Central memory CD4-positive, alpha-beta T cell (primary cell): ENCODE results near the gene CHD9.
"Not testable (repeated sequence)": the region's sequence is repeated elsewhere in the genome, so short reads cannot be mapped to it uniquely, and the experiment has no call there.

Source experiments
- DNase-seq: peaks from one replicate; pipeline ENCODE4 v3.0.0; 2022
- total RNA-seq, 3 experiments: gene quantifications; one replicate each; lab custom pipeline; 2026; lab: John Stamatoyannopoulos, UW

Gene CHD9, protein sequence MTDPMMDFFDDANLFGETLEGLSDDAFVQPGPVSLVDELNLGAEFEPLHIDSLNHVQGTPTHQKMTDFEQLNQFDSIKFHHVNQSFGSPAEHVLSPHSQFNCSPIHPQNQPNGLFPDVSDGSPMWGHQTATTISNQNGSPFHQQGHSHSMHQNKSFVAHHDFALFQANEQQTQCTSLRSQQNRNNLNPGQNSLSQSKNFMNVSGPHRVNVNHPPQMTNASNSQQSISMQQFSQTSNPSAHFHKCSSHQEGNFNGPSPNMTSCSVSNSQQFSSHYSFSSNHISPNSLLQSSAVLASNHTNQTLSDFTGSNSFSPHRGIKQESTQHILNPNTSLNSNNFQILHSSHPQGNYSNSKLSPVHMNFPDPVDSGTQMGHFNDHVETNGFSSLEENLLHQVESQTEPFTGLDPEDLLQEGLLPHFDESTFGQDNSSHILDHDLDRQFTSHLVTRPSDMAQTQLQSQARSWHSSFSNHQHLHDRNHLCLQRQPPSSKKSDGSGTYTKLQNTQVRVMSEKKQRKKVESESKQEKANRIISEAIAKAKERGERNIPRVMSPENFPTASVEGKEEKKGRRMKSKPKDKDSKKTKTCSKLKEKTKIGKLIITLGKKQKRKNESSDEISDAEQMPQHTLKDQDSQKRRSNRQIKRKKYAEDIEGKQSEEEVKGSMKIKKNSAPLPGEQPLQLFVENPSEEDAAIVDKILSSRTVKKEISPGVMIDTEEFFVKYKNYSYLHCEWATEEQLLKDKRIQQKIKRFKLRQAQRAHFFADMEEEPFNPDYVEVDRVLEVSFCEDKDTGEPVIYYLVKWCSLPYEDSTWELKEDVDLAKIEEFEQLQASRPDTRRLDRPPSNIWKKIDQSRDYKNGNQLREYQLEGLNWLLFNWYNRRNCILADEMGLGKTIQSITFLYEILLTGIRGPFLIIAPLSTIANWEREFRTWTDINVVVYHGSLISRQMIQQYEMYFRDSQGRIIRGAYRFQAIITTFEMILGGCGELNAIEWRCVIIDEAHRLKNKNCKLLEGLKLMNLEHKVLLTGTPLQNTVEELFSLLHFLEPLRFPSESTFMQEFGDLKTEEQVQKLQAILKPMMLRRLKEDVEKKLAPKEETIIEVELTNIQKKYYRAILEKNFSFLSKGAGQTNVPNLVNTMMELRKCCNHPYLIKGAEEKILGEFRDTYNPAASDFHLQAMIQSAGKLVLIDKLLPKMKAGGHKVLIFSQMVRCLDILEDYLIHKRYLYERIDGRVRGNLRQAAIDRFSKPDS (N-terminal part only)
- 28.4 to 92.4 (median 69.1) reads per million in 3 experiments for total RNA-seq

DNA sequence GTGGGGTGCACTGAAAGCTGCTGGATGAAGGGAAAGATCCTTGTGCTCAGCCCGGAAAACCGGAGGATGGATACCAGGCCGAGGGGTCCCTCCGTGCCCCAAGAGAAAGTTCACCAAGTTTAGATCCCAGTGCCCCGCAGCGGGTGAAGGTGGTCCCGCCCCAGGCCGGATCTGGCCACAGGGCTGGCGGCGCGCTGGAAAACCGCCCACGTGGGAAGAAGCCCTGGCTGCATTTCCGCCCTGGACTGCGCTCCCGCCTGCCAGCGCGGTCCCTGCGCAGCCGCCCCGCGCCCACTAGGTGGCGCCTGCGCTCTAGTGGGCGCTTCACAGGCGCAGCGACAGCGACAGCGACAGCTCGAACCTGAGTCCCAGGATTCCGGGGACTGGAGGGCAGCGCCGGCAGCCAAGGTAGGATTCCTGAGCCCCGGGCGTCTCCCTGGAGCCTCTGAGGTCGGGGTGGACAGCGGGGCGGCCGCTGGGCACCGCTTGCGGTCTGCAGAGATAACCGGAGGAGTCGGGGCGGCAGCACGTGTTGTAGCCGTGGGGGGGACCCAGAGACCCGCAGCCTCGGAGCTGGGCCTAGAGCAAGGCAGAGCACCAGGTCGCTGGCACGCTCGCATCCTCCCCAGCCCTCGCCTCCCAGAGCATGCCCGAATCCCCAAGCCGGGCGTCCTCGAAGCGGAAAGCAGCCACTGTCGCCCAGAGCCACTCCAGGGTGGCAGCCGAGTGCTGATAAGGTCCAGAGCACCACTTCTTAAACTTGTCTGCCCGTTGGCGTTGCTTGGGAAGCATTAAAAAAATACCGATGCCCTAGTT lies at the start of gene CHD9:
CHD9 (plus strand) TSS at position 322 of the 816 bp plus-strand sequence. CDS start 101,099 bp downstream, outside the sequence.
- DNase-seq: peak; percentile 72

DNA sequence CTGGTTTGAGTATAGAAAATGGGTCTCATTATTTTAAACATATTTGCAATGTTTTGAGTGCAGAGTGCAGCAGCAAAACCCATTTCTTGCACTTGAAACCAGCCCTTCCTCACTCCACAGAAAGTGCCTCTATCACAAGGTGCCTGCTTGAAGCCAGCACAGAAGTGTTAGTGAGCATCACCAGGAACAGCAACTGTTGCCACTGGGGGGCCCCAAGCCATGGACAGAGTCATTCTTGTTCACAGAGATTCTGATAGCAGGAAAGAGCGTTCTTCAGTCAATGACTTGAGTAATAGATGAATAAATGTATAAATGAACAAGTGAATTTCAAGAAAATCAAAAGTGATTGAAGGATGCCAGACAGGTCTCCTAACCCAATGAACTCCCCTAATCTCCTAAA lies 47.7 kb upstream of the CHD9 start:
- DNase-seq: no peak

DNA sequence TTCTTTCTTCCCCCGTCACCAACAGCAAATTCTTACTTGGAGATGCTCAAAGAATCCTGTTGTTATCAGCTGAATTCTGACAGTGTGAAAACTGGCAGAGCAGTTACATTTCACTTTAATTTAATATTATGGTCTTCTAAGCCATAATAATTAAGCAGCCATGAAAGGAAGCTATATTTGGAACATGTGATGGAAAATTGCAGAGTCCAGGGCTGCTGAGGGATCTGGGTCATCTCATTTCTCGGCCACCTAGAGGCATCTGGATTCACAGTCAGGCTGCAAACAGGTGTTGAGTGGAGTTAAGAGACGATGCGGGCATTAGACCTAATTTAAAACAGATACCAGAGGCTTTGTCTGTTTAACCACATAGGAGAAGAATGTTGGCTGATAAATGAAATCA lies 40.5 kb upstream of the CHD9 start:
- no peak for DNase-seq

DNA sequence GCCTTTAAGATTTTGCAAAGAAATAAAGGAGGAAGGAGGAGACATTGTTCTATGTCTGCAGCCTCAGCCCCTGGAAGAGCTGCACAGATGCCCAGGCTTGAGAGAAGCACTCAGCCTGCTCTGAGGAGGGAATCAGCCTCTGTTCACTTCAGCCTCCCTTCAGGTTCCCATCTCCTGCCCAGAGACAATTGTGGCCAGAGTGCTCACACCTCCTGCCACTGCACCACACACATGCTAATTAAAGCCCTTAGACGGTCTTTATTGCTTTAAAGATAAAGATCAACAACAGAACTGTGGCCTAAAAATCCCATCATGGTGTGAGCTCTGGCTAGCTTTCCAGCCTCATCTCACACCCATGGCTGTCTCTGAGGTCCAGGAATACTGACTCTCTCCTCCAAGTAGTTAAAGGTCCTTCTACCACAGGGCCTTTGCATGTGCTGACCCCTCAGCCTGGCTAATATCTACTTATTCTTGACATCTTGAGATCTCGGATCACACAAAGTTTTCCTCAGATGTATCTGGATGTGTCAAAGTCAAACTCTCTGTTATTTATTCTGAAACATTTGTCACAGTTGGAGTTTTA lies 35.9 kb upstream of the CHD9 start:
- DNase-seq: no peak

DNA sequence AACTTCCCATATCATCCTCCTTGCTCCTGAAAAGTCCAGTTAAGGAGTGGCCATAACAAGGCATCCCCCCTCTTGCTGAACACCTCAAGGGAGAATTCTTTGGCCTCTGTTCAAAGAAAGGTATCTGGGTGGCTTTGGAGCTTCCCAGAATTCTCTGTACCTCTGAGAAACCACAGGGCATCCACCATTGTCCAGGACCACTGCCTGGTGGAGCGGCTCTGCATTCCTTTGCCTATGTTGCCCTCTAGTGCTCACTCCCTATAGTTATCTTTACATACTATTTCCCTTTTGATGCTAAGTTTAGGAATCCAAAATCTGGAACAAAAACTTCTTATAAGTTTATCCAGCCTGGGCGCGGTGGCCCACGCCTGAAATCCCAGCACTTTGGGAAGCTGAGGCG lies 32.4 kb upstream of the CHD9 start:
- DNase-seq: no peak

DNA sequence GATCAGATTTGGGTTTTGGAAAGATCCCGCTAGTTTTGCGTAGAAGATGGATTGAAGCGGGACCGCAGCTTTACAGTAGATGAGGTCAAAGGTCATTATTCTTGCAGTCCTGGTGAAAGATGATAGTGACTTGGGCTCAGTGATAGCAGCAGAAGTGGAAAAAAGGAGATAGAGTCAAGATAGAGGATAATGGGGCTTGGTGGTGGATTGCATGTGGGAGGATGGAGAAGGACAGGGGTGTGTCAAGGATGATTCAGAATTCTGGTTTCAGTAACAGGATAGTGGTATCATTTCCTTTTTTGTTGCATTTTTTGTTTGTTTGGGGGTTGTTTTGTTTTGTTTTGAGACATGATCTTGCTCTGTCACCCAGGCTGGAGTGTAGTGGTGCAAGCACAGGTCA lies 30.7 kb upstream of the CHD9 start:
- no peak for DNase-seq

DNA sequence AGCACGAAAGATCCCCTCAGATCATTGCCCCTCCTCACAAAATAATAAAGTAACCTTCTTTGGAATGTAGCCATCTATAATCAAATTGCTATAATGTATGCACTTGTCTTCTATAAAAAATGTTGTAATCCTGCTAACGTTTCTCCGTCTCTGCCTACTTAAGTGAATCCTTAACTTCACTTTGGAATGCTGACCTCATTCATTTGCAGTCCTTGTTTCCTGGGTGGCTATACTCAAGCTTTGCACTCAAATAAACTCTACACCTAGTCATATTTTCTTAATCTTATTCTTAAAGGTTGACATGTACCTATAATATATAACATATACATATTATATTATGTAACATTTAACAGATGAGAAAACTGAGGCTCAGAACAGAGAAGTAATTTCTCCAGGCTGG lies 24.8 kb upstream of the CHD9 start:
- no peak for DNase-seq

DNA sequence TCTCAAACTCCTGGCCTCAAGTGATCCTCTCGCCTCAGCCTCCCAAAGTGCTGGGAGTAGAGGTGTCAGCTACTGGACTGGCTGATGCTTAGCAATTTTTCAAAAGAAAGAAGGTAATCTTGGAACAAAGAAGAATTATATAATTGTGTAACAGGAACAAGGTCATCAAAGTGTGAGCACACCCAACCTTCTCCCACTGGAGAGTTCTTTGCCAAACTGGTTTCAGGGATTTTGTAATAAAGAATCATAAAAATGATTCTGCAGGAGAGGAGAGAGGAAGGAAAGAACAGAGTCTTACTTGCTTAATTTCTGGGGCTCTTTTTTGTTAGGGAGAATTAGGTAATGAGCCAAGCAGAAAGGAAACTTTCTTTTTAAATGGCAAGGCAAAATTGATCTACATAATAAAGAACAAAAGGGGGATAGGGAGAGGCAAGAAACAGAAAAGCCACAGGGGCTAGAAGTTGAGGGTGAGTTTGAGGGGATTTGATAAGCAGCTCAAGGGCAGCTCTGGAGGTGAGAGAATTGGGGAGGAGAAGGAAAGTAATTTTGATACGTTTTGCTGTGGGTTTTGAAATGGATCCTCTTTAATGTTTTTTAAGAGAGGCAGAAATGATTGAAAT lies 23.4 kb upstream of the CHD9 start:
- DNase-seq: no peak

DNA sequence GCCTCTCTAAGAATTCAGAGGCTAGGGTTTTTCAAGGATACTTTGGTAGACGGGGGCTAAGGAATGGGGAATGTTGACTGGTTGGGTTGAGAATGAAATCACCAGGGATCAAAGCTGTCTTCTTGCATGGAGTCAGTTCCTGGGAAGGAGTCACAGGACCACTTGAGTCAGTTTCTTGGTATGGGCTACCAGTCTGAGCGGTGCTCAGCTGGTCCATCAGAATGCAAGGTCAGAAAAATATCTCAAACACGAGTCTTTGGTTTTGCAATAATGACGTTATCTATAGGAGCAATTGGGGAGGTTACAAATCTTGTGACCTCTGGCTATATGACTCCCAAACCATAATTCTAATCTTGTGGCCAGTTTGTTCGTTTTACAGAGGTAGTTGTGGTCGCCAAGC lies 20.5 kb upstream of the CHD9 start:
- DNase-seq: no peak

DNA sequence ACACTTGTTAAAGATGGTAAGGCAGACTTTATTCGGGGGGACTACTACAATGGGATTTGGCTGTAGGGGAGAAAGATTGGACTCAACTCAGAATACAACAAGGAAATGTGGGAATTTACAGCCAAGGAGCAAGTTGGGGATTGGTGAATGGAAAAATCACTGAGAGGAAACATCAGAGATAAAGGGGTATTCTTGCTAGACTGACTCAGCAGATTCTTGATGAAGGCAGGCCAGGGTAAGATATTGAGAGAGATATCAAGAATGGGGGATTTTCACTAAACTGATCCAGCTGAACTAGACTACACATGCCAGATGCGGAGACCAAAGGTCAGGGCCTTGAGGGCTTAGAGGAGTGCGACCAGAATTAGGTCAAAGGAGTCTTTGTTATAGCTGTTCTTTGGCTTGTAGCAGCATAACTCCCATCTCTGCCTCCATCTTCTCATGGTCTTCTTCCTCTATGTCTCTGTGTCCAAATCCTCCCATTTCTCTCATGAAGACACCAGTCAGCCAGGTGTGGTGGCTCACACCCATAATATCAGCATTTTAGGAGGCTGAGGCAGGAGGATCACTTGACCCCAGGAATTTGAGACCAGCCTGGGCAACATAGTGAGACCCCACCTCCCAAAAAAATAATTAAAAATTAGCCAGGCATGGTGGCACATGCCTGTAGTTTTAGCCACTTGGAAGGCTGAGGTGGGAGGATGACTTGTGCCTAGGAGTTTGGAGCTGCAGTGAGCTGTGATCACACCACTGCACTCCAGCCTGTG lies 19.4 kb upstream of the CHD9 start:
- DNase-seq: no peak

DNA sequence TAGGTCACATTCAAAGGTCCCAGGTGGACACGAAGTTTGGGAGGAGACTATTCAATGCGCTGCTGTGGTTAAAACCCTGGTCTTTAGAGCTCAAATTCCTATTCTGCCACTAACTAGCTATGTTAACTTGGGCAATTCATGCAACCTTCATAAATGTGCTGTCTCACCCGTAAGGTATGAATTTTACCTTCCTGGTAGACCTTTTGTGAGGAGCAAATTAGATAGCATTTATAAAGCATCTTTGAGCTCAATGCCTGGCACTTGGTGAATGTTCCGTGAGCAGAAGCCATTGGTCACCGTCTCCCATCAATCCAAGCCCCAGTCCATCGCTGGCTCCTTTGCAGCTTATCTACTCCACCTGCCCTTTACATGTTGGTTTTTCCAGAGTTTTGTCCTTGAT lies 18.7 kb upstream of the CHD9 start:
- DNase-seq: no peak

DNA sequence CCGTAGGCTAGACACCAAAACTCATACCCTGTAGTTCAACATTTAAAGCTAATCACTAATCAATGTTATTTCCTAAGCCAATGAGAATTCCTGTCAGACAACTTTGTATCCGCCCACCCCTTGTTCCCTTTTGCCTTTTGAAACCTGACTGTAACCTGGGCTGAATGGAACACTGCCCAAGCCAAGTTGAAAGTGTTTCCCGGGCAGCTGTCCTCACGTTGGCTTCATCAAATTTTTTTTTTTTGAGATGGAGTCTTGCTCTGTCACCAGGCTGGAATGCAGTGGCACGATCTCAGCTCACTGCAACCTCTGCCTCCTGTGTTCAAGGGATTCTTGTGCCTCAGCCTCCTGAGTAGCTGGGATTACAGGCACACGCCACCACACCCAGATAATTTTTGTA lies 18.1 kb upstream of the CHD9 start:
- not testable (repeated sequence) for DNase-seq

DNA sequence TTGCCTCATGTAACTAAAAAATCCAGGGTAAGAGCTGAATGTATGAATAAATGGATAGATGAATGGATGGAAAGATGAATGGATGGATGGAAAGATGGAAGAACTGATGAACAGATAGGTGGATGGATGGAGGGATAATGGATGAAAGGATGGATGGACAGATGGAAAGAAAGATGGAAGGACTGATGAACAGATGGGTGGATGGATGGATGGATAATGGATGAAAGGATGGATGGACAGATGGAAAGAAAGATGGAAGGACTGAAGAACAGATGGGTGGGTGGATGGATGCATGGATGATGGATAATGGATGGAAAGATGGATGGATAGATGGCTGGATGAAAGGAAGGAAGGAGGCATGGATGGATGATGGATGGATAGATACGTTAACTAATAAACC lies 14.0 kb upstream of the CHD9 start:
- no peak for DNase-seq

DNA sequence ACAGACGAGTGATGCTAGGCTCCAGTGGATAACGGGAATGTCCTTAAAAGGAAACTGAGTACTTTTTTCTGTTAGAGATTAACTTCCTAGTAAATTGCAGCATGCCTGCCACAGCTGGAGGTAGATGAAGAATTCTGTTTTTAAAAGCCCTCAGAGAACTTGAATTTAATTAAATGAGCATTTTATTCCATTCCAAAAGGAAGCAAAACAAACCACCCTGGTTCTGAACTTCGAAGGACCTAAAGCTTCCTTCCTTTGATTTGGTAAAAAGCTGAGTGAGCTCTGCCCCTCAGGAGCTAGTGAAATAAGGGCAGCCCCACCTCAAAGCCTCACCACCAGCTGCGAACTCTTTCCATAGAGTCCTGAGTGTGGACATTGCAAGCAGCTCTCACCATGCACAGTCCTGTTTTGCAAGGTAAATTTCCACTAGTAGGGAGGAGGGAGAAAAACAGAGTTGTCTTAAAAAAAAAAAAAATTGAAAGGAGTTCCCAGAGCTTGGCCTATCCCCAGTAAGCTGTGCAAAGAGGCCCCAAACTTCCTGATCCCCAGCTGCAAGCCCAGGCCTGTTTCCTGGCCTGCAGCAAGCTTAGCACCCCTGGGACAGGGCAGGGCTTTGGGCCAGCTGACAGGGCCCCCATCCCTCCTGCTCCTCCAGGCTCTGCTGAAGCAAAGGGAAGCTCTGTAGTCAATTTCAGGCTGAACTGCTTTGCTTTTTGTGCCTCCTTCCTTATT lies 13.3 kb upstream of the CHD9 start:
- DNase-seq: no peak

DNA sequence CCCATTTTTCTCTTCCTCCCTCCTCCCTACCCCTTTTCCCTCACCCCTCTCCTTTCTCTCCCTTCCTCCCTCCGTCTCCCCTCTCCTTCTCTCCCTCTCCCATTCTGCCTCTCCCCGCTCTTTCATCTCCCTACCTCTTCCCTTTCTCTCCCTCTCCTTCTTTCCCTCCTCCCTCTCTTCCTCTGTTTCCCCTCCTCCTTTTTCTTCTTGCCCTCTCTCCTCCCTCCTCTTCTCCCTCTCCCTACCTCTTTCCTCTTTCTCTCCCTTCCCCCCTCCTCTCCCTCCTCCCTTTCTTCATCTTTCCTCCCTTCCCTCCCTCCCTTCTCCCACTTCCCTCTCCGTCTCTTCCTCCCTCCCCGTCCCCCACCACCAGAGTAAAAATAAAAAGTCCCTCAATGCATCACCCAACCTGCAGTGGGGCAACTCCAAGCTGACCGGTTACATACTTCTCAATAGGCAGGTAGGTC lies 12.5 kb upstream of the CHD9 start:
- DNase-seq: no peak

DNA sequence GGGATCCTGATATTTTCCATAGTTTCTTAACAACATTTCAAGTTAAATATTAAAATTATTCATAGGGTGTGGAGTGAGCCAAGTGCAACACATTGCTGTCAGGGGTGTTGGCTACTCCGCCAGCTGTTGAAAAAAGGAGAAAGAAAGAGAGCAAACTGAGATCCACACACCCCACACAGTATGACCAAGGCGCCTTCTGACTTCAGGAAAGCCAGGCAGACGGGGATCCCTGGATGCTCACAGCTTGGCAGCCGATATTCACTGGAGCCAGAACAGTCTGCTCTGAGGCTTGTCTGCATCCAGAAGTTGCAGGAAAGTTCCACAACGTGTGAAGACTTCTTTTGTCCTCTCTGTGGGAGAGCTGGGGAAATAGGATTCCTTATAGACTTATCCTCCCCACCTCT lies 11.4 kb upstream of the CHD9 start:
- DNase-seq: no peak

DNA sequence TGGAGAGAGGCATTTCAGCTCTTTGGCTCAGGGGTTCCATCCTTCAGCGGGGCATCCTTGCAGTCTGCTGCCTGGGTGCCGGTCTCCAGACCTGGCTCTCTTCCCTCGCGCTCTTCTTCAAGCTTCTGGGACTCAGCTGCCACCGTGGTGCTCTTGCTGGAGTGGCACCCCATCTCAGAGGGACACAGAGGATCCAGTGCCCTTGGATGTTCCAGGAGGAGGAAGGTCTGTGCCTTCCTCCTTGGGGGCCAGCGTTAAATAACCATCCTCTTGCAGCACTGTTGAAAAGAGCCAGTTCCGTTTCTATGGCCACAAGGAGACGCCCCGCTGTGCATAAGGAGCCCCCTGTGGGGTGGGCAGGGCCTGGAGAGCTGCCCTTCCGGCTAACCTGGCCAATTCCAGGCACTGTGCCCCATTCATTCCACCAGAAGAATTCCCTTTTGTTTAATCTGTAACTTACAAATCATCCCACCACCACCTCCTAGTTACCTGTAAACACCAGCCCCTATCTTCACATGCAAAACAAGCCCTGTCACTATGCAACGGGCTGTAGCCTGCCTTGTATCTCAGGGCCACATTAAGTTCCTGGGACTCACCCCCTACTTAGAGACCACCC lies 10.7 kb upstream of the CHD9 start:
- no peak for DNase-seq

DNA sequence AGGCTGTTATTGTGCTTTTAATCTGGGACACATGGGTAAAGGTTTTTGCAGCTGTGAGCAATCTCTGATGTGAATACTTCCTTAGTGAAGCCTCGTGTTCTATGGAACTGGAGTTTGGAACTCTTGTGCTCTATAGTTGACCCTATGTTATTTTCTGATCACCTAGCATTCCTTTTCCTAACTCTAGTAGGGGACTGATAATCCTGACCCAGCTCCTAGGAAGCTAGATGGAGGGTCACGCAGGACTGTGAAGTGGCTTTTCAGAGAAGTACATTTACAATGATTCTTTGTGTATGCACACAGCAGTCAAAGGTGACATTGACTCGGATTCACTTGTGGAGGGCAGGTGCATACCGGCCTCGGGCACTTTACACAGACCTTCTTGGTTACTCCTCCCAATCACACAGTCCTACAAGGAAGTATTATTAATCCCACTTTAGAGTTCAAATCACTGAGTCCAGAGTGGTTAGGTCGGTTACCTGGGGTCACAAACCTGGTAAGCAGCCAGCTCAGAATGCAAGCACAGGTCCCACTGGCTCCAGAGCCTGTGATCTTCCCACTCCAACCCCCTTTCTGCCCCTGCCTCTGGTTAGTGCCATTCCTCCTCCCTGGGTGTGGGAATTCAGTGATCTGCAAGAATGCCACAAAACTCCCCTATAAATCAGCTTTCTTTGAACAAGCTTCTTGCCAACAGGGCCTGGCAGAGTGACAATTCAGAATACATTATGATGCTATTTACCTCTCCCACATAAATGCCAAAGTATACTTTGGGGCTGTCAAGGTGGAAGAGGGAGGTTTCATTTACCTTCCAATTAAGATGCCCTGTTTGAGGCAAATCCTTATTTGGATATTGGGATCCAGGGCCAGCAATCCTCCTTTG lies 9.2 kb upstream of the CHD9 start:
- DNase-seq: no peak
